Upper lobe of left lung (tissue), 4 donors: Measurements from ENCODE around the gene KDM2B.

Experiments
- CTCF ChIP-seq, 6 experiments: fragments of 450-650 bp in 4 of 6; fragments of 200-600 bp in 2 of 6; sonication (generic) in 2 of 6; IDR thresholded peaks; one replicate each; pipeline ENCODE4 v1.5.1; 2016 to 2019; ENCODE audit warnings: antibody characterized with exemption in 6 of 6
- EP300 ChIP-seq, 4 donors: sonication (generic); formaldehyde crosslinking; IDR thresholded peaks; one replicate each; pipeline ENCODE4 v1.5.1; 2017; ENCODE audit warnings: antibody characterized with exemption in 4 of 4, control low read depth in 2 of 4
- POLR2A ChIP-seq, 4 donors: fragments of 450-650 bp; IDR thresholded peaks; one replicate each; pipeline ENCODE4 v1.5.1; 2016 to 2017; ENCODE audit warnings: antibody characterized with exemption in 4 of 4, mild to moderate bottlenecking in 2 of 4
- POLR2AphosphoS5 ChIP-seq, 2 donors: sonication (generic); formaldehyde crosslinking; IDR thresholded peaks; one replicate each; pipeline ENCODE4 v1.5.1; 2017; ENCODE audit warnings: antibody characterized with exemption in 2 of 2

GRCh38 chr12:121483949-121484348 is 96.9 kb downstream of the KDM2B start:
- no peak for TF ChIP-seq EP300 (IDR thresholded peaks at IDR 0.05)
- no peak for TF ChIP-seq POLR2A (IDR thresholded peaks at IDR 0.05)
- no peak for TF ChIP-seq CTCF (IDR thresholded peaks at IDR 0.05)
- no peak for TF ChIP-seq POLR2AphosphoS5 (IDR thresholded peaks at IDR 0.05)
